Fibroblast of skin of left biceps (primary cell): ENCODE results near the gene PALS2.

Source experiments
- DNase-seq, 2 experiments: peaks; one replicate each; pipeline ENCODE4 v3.0.0-alpha.2; 2013; ENCODE audit warnings: low read depth in 2 of 2

Gene PALS2, protein sequence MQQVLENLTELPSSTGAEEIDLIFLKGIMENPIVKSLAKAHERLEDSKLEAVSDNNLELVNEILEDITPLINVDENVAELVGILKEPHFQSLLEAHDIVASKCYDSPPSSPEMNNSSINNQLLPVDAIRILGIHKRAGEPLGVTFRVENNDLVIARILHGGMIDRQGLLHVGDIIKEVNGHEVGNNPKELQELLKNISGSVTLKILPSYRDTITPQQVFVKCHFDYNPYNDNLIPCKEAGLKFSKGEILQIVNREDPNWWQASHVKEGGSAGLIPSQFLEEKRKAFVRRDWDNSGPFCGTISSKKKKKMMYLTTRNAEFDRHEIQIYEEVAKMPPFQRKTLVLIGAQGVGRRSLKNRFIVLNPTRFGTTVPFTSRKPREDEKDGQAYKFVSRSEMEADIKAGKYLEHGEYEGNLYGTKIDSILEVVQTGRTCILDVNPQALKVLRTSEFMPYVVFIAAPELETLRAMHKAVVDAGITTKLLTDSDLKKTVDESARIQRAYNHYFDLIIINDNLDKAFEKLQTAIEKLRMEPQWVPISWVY

GRCh38 chr7:24572997-24573553, at the start of gene PALS2:
TSS of gene PALS2 (plus strand) at chr7:24573452. CDS start at chr7:24623668, 50,216 bp downstream.
- peak; percentile 33 to 48 for DNase-seq

DNA sequence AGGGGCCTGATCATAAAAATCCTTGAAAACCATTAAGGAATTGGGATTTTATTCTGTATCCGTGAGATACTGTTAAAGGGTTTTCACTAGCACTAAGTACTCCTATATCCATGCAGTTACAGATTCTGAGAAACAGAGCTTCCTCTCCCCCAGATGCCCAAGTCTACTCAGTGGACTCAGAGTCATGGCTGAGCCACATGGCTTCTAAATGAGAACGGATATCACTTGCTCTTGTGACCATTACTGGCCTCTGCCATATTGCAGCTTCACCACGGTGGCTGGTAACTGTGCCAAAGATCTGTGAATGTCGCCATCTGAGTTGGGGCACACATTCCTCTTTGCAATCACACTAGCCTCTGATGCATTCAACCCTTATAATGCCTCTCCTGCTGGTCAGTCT, 42.0 kb upstream of the PALS2 start:
- no peak for DNase-seq

GRCh38 chr7:24536682-24537081, 36.6 kb upstream of the PALS2 start:
- DNase-seq = no peak

DNA sequence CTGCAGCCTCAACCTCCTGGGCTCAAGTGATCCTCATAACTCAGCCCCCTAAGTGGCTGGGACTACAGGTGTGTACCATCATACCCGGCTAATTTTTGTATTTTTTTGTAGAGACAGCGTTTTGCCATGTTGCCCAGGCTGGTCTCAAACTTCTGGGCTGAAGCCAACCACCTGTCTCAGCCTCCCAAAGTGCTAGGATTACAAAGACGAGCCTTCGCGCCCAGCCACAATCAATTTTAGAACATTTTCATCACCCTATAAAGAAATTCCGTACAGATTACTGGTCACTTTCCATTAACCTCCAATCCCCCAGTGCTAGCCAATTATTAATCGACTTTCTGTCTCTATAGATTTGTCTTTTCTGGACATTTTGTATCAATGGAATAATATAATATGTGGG, 32.3 kb upstream of the PALS2 start:
- no peak for DNase-seq

DNA sequence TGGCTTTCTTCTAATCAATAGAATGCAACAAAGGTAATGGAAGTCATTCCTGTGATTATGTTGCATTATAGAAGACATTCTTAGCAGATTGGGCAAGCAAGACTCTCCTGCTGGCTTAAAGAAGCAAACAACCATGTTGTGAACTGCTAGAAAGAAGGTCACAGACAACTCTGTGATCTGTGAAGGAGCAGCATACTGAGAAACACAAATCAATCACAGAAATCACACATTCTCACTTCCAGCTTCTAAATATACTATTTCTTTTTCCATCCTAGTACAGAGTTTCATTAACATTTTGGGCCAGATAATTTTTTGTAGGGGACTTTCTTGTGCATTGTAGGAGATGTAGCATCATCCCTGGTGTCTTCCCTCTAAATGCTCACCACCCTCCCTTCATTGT, 28.0 kb upstream of the PALS2 start:
- DNase-seq = no peak

DNA sequence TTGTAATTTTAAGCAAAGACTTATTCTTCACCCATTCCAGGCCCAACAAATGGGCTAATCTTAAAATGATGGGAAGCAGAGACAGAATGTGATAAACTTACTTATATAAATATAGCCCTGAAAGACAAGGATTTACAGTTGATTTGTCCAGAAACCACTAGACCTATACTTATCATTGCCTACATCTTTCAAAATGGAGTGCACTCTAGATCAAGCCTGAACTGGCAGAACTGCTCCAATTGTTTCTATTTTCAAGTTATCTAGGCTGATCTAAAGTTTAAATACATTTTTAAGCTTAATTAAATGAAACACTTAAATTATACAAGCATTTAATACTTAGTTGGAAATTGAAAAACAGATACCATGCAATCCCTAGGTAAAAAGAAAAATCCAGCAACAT, 24.9 kb upstream of the PALS2 start:
- no peak for DNase-seq

DNA sequence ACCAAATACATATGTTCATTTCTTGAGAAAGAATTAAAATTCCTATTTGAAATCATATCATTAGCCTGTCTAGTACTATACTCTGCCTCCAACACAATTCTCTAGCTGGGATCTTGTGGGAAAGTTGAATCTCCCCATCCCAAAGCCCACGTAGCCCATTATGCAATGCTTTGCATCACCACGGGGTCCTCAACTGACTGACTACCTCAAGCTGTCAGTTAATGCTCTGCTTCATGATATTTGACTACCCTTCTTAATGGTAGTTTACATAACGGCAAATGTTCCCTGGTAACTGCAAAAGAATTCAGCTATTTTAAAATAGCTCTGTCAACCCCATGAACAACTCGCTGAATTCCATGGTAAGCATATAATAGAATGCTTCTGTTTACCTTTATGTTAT, 23.3 kb upstream of the PALS2 start:
- no peak for DNase-seq

DNA sequence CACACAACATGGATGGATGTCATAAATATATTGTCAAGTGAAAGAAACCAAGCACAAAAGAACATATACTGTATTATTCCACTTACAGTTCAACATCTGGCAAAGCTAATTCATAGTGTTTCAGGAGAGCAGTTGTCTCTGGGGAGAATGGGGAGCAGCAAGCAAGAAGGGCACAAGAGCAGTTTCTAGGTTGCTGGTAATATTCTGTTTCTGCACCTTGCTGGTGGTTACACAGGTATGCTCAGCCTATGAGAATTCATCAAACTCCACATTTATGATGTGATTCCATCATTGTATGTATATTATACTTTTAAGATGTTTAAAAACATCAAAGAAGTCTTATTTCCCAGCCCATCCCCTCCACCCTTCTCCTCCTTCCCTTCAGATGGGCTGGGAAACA, 18.1 kb upstream of the PALS2 start:
- DNase-seq = no peak

- DNase-seq = no peak
Measured at GRCh38 chr7:24555719-24556118, 17.5 kb upstream of the PALS2 start.

DNA sequence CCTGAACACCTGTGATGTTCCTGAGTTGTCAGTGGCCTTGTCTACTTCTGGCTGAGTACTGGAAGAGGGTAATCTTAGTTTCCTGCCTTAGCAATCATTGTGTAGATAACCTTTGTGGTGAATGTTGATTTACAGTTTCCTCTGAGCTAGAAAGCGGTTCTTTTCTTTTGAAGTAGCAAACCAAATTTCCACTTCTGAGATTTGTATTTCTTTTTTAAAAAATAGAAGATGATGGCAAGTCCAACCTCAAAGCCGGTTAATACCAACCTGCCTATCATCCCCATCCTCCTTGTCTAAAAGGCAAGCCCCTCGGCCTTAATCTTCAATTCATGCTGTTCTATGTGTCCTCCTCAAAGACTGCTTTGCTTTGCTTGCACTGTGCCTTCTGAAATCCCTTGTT, 12.5 kb upstream of the PALS2 start:
- DNase-seq = no peak

DNA sequence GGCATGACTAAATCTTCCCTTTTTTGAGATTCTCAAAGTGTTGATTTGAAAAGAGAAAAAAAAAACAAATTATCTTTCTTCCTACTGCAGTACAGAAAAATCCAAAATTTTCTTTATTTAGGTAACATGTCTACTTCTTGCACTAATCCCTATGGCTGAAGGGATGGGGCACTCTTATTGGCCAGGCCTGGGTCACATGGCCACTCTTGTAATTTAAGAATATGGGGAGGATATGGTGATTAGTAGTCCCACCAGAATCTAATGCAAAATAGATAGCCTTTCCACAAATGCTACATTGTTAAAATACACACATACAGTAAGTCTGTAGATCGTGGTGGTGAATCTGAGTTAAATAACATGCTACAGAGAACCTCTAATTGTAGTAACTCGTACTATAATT, 7.0 kb upstream of the PALS2 start:
- DNase-seq = no peak

DNA sequence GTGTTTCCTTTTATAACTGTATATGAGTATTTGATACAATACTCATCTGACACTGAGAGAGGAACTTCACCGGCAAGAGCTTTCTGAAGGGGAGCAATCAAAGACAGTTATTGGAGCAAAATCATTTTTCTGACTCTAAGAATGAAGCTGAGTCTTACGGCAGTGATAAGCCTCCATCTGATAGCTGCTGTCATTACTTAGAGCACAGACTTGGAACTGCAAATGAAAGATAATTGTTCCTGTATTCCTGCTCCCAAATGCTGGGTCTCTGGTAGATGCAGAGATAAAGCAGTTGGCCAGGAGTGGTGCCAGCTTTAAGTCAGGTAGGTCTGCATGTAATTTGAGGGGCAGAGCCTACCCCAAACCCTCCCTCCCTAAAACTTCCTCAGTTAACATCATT, 2.3 kb upstream of the PALS2 start:
- DNase-seq = no peak

DNA sequence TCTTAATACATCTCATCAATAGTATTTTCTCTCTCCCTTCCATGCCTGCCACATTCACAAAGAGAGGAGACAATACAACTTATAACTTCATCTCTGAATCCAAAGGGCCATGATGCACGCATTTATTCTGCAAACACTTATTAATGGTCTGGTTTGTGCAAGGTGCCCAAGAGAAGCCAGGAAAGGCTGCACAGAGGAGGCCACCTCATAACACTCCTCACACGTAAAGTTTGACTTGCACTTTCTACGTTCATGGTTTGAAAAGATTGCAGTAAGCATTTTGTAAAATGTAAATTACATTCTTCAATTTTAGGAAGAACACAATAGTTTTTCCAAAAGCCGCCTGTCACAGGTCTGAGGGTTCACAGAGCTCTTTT, 1.2 kb upstream of the PALS2 start:
- DNase-seq = no peak

GRCh38 chr7:24572393-24572996, 757 bp upstream of the PALS2 start:
- no peak for DNase-seq

GRCh38 chr7:24573554-24574338, 494 bp downstream of the PALS2 start:
- DNase-seq = no peak

DNA sequence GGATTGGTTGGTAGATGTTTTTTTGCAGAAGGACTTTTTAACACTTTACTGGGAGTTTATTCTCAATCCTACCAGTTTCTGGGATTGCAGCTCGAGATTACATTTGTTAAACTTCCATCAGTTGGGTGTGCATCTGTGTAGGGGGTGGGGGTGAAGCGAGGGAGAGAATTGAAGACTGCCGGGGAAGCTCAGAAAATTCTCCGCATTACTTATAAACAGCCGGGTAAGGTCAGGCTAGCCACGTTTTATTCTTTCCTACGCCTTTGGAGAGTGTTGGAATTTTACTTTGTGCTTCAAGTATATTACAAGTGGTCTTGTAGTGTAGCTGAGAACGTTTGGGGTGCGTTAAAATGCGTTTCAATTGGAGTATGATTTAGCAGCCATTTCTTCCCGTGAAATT, 1.1 kb downstream of the PALS2 start:
- no peak for DNase-seq

- no peak for DNase-seq
Measured at GRCh38 chr7:24574950-24575349, 1.7 kb downstream of the PALS2 start.

DNA sequence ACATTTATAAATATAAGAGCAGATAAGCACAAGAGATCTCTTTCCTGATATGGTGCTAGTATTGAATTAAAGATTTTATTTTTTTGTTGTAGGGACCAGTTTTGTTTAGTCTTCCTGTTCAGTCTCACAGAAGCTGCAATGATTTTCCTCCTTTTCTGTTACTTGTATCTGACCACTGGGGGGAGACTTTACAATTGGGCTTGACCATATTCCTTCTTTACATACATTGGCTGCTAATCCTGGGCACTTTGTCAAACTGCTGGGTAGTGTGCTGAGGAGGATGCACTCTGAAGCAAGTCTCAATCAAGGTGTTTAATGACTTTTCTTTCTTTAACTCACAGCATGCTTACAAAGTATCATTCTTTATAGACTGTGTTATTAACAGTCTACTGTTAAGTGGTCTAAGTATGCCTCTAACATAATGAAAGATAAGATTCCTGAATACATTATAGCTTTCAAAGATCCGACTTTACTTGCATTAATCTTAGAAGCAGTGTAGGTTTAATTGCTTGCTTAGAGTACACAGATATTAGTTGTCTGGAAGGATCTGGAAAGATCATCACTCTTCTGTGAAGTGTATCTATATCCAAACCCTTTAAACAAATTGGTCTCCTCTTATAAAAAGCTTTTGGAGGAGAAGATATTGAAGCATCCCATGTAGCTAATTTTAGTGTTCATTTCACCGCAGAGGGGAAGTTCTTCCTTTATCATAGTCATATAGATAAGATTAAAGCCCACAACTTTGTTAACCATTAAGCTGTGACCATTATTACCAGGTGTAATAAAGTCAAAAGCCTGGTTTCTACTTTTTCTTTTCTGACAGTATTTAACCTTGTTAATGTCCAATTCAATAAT, 3.1 kb downstream of the PALS2 start:
- DNase-seq = peak; percentile 33 to 42

DNA sequence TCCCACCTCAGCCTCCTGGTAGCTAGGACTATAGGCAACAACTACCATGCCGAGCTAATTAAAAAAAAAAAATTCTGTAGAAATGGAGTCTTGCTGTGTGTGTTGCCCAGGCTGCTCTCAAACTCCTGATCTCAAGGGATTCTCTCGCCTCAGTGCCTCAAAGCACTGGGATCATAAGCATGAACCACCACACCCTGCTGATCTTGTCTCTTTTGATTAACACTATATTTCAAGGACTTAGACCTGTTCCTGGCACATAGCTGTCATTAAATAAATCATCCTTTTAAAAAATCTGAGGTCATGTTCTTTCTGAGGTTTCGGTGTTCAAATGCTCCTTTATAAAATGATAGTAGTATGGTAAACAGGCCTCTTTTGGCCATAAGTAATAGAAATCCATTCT, 4.8 kb downstream of the PALS2 start:
- DNase-seq = no peak

GRCh38 chr7:24580283-24580946, 7.2 kb downstream of the PALS2 start:
- DNase-seq = no peak

GRCh38 chr7:24582166-24582565, 8.9 kb downstream of the PALS2 start:
- DNase-seq = no peak
